K562 (cell line): Measurements from ENCODE around the gene PHPT1. TPM values are rescaled to one million over a fixed set of nuclear protein-coding genes. Genes with fewer than 3 reads are reported as not detected.

Experiments used
- FIP1L1 ChIP-seq: fragments of 200-400 bp; formaldehyde crosslinking; IDR thresholded peaks from 2 replicates; pipeline ENCODE4 v1.6.1; 2018; ENCODE audit warnings: mild to moderate bottlenecking, low read depth, low read length; ENCODE audit not compliant: poor library complexity, severe bottlenecking
- SREBF2 ChIP-seq: sonication (generic); formaldehyde crosslinking; IDR thresholded peaks from 2 replicates; pipeline ENCODE4 v1.4.0; 2020; ENCODE audit warnings: mild to moderate bottlenecking, missing genetic modification reagents
- polyA plus RNA-seq, 8 experiments: library from polyadenylated mRNA; depleted of rRNA in 4 of 8; stranded (reverse) in 5 of 8; unstranded in 3 of 8; fragments of >200 nt; fragmentation: Nextera tagmentation in 2 of 8; fragmentation: Illumina TruSeq in 1 of 8; extraction: Ambion mirVana in 2 of 8; extraction: Trizol in 1 of 8; gene quantifications; 2 replicates each; pipeline versions ENCODE4 v1.2.1 to v1.2.3, GENCODE V29; 2011 to 2014; ENCODE audit warnings: inconsistent platforms in 1 of 8, missing spikeins in 1 of 8
- total RNA-seq, 7 experiments: library from RNA; depleted of rRNA in 6 of 7; stranded (reverse); fragments of >200 nt in 6 of 7; fragmentation: Illumina TruSeq in 2 of 7; extraction: Trizol in 2 of 7; gene quantifications; 2 replicates each; pipeline versions ENCODE4 v1.2.1 to v1.2.3, GENCODE V29; 2011 to 2021; ENCODE audit warnings: low replicate concordance in 1 of 7
- TF ChIP-seq, protein P1 (sequence below): fragments of 450-650 bp; IDR thresholded peaks from 2 replicates; pipeline ENCODE4 v1.6.1; 2017; ENCODE audit warnings: antibody characterized with exemption, mild to moderate bottlenecking
- TF ChIP-seq, protein P2 (sequence below): IDR thresholded peaks from 3 replicates; pipeline ENCODE4 v1.6.1; 2011; ENCODE audit warnings: borderline replicate concordance, mild to moderate bottlenecking, moderate library complexity; ENCODE audit not compliant: insufficient read length; ENCODE audit errors: extremely low read depth
- TF ChIP-seq, protein P3 (sequence below): fragments of 250-450 bp; sonication (Bioruptor Pico); IDR thresholded peaks from 2 replicates; pipeline ENCODE4 v1.5.0; 2022; ENCODE audit warnings: mild to moderate bottlenecking

Gene PHPT1
- total and polyA plus RNA-seq, 9 of the 15 experiments (the other 6 are each of a cell fraction or from before 2014, with no cell fraction given): 20.9 to 166 (median 129) TPM

- TF ChIP-seq, protein P1, sequence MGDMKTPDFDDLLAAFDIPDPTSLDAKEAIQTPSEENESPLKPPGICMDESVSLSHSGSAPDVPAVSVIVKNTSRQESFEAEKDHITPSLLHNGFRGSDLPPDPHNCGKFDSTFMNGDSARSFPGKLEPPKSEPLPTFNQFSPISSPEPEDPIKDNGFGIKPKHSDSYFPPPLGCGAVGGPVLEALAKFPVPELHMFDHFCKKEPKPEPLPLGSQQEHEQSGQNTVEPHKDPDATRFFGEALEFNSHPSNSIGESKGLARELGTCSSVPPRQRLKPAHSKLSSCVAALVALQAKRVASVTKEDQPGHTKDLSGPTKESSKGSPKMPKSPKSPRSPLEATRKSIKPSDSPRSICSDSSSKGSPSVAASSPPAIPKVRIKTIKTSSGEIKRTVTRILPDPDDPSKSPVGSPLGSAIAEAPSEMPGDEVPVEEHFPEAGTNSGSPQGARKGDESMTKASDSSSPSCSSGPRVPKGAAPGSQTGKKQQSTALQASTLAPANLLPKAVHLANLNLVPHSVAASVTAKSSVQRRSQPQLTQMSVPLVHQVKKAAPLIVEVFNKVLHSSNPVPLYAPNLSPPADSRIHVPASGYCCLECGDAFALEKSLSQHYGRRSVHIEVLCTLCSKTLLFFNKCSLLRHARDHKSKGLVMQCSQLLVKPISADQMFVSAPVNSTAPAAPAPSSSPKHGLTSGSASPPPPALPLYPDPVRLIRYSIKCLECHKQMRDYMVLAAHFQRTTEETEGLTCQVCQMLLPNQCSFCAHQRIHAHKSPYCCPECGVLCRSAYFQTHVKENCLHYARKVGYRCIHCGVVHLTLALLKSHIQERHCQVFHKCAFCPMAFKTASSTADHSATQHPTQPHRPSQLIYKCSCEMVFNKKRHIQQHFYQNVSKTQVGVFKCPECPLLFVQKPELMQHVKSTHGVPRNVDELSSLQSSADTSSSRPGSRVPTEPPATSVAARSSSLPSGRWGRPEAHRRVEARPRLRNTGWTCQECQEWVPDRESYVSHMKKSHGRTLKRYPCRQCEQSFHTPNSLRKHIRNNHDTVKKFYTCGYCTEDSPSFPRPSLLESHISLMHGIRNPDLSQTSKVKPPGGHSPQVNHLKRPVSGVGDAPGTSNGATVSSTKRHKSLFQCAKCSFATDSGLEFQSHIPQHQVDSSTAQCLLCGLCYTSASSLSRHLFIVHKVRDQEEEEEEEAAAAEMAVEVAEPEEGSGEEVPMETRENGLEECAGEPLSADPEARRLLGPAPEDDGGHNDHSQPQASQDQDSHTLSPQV: no peak
- TF ChIP-seq, protein P2, sequence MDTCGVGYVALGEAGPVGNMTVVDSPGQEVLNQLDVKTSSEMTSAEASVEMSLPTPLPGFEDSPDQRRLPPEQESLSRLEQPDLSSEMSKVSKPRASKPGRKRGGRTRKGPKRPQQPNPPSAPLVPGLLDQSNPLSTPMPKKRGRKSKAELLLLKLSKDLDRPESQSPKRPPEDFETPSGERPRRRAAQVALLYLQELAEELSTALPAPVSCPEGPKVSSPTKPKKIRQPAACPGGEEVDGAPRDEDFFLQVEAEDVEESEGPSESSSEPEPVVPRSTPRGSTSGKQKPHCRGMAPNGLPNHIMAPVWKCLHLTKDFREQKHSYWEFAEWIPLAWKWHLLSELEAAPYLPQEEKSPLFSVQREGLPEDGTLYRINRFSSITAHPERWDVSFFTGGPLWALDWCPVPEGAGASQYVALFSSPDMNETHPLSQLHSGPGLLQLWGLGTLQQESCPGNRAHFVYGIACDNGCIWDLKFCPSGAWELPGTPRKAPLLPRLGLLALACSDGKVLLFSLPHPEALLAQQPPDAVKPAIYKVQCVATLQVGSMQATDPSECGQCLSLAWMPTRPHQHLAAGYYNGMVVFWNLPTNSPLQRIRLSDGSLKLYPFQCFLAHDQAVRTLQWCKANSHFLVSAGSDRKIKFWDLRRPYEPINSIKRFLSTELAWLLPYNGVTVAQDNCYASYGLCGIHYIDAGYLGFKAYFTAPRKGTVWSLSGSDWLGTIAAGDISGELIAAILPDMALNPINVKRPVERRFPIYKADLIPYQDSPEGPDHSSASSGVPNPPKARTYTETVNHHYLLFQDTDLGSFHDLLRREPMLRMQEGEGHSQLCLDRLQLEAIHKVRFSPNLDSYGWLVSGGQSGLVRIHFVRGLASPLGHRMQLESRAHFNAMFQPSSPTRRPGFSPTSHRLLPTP: no peak
- TF ChIP-seq SREBF2 (CRISPR knock-in tag) (no peak), FIP1L1 (no peak)
- TF ChIP-seq, protein P3, sequence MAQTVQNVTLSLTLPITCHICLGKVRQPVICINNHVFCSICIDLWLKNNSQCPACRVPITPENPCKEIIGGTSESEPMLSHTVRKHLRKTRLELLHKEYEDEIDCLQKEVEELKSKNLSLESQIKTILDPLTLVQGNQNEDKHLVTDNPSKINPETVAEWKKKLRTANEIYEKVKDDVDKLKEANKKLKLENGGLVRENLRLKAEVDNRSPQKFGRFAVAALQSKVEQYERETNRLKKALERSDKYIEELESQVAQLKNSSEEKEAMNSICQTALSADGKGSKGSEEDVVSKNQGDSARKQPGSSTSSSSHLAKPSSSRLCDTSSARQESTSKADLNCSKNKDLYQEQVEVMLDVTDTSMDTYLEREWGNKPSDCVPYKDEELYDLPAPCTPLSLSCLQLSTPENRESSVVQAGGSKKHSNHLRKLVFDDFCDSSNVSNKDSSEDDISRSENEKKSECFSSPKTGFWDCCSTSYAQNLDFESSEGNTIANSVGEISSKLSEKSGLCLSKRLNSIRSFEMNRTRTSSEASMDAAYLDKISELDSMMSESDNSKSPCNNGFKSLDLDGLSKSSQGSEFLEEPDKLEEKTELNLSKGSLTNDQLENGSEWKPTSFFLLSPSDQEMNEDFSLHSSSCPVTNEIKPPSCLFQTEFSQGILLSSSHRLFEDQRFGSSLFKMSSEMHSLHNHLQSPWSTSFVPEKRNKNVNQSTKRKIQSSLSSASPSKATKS (CRISPR knock-in tag): no peak
Observed at GRCh38 chr9:136805207-136805740, 43.9 kb upstream of the PHPT1 start (continued).
